ENCODE measurements around the gene CIDEC. TPM values are rescaled to one million over a fixed set of nuclear protein-coding genes. Genes with fewer than 3 reads are reported as not detected.

The CIDEC gene
- total and polyA plus RNA-seq, 12 donors = 0.27 to 25.3 (median 4.7) TPM; not detected in 1

DNA sequence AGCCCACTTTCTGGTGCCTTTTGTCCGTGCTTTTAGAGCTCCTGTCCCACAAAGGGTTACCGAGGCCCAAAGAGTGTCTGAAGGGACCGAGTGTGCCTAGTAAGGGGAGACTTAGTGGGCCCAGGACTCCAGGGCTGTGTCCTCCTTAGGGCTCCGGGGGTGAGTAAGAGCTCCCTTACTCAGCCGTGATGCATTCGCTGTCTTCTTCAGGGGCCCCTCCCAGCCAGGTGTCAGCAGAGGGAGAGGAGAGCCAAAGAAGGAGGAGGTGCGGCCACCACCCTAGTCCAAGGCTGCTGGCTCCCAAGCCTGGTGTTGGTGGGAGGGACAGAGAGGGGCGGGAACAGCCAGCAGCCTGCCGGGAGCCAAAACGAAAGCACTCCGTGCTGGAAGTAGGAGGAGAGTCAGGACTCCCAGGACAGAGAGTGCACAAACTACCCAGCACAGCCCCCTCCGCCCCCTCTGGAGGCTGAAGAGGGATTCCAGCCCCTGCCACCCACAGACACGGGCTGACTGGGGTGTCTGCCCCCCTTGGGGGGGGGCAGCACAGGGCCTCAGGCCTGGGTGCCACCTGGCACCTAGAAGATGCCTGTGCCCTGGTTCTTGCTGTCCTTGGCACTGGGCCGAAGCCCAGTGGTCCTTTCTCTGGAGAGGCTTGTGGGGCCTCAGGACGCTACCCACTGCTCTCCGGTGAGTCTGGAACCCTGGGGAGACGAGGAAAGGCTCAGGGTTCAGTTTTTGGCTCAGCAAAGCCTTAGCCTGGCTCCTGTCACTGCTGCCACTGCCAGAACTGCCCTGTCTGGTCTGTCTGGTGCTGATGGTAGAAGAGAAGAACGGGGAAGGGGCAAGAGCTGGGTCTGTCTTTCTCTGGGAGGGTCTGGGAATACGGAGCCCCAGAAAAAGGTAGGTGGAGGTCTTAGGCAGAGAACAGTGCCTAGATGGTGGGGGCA is 37.0 kb upstream of the CIDEC start, which contains the start of gene IL17RC:
Gene IL17RC, plus strand, starts transcription at position 365 of the 947 bp plus-strand sequence. Its CDS starts 218 bp downstream, at position 583.
- peak; percentile 83 to 89 for DNase-seq
- Histone ChIP-seq H3K27me3 (no peaks in the 10 kb centered on the region), H3K9me3 (no peaks in the 10 kb centered on the region), H3K36me3 (peaks cover 0 to 27% (median 0%) of the 10 kb centered on the region in 9 donors), H3K27ac (peak within 1 kb of the TSS; percentile 84 to 97 (median 88)), H3K4me1 (peaks cover 11 to 42% (median 30%) of the 10 kb centered on the region in 9 donors), H3K4me3 (peak within 1 kb of the TSS; percentile 51 to 79 (median 65))
- TF ChIP-seq, protein P1, sequence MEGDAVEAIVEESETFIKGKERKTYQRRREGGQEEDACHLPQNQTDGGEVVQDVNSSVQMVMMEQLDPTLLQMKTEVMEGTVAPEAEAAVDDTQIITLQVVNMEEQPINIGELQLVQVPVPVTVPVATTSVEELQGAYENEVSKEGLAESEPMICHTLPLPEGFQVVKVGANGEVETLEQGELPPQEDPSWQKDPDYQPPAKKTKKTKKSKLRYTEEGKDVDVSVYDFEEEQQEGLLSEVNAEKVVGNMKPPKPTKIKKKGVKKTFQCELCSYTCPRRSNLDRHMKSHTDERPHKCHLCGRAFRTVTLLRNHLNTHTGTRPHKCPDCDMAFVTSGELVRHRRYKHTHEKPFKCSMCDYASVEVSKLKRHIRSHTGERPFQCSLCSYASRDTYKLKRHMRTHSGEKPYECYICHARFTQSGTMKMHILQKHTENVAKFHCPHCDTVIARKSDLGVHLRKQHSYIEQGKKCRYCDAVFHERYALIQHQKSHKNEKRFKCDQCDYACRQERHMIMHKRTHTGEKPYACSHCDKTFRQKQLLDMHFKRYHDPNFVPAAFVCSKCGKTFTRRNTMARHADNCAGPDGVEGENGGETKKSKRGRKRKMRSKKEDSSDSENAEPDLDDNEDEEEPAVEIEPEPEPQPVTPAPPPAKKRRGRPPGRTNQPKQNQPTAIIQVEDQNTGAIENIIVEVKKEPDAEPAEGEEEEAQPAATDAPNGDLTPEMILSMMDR (IDR thresholded peaks at IDR 0.05) = no peak
- intact Hi-C loops (cut with DNase I) = loop anchor here in 3 of 10 donors (5.0 to 10.0 kb wide), 4 partner anchors 55 to 75 kb away; partner anchors contain the start of gene RPUSD3 (in 2 of the 3)
- 5 to 7% methylated on average over 19 of the region's 19 CpGs for WGBS, 2 donors
- peak; percentile 88 to 96 (median 93) for ATAC-seq

DNA sequence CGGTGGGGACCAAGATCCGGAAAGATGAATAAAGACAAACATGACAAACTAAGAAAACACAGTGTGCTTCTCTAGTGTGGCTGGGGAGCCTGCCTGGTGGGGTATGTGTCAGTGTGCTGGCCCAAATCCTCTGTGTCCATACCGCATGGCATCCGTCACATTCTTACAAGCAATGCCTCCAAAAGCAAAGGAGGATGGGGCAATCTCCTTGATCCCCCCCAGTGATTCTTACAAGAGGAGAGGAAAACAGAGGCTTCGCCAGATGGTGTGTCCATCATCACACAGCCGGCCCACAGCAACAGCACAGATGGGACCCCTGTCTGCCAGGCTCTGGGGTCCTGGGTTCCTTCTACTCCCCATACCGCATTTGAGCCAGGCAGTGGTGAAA is 36.3 kb upstream of the CIDEC start:
- Histone ChIP-seq H3K4me1 (peaks cover 11 to 42% (median 30%) of the 10 kb centered on the region in 9 donors), H3K27ac (peak overlapping the region; percentile 70 to 97 (median 88)), H3K4me3 (peak overlapping the region; percentile 50 to 79 (median 65)), H3K9me3 (no peaks in the 10 kb centered on the region), H3K27me3 (no peaks in the 10 kb centered on the region), H3K36me3 (peaks cover 0 to 24% (median 0%) of the 10 kb centered on the region in 9 donors)
- TF ChIP-seq, protein P1 (IDR thresholded peaks at IDR 0.05) = no peak
- intact Hi-C loops (cut with DNase I) = loop anchor here in 3 of 10 donors (5.0 to 10.0 kb wide), 4 partner anchors 54 to 74 kb away; partner anchors contain the start of gene RPUSD3 (in 2 of the 3)
- DNase-seq (no peak), ATAC-seq (peak in 3 of 8 donors; percentile 2 to 11 (median 4))
- 43 to 46% methylated on average over 7 of the region's 7 CpGs for WGBS, 2 donors

DNA sequence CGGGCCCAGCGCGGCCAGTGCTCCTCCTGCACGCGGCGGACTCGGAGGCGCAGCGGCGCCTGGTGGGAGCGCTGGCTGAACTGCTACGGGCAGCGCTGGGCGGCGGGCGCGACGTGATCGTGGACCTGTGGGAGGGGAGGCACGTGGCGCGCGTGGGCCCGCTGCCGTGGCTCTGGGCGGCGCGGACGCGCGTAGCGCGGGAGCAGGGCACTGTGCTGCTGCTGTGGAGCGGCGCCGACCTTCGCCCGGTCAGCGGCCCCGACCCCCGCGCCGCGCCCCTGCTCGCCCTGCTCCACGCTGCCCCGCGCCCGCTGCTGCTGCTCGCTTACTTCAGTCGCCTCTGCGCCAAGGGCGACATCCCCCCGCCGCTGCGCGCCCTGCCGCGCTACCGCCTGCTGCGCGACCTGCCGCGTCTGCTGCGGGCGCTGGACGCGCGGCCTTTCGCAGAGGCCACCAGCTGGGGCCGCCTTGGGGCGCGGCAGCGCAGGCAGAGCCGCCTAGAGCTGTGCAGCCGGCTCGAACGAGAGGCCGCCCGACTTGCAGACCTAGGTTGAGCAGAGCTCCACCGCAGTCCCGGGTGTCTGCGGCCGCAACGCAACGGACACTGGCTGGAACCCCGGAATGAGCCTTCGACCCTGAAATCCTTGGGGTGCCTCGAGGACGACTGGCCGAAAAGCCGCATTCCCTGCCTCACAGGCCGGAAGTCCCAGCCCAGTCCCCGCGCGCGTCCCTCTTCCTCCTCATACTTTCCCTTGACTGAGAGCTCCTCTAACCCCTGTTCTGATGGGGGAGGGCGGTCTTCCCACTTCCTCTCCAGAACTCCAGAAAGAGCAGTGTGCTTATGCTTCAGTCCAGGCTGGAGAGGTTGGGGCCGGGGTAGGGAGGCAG is 35.4 kb upstream of the CIDEC start:
- ATAC-seq = peak; percentile 51 to 77 (median 68)
- WGBS, 2 donors = 1% methylated on average over 75 to 99 of the region's 99 CpGs
- intact Hi-C loops (cut with DNase I) = loop anchor here in 3 of 10 donors (5.0 to 10.0 kb wide), 4 partner anchors 53 to 73 kb away; partner anchors contain the start of gene RPUSD3 (in 2 of the 3)

More for the DNA sequence above, 35.4 kb upstream of the CIDEC start:
- Histone ChIP-seq H3K4me3 (peak overlapping the region; percentile 51 to 79 (median 65)), H3K27ac (peak overlapping the region; percentile 70 to 97 (median 88)), H3K27me3 (no peaks in the 10 kb centered on the region), H3K9me3 (no peaks in the 10 kb centered on the region), H3K4me1 (peaks cover 11 to 42% (median 30%) of the 10 kb centered on the region in 9 donors), H3K36me3 (peaks cover 0 to 16% (median 0%) of the 10 kb centered on the region in 9 donors)
- TF ChIP-seq, protein P1 (IDR thresholded peaks at IDR 0.05) = peak in 7 of 9 donors; percentile 19 to 65 (median 45)
- DNase-seq = peak; percentile 77 to 78
